HL-60 (cell line): ENCODE measurements around the gene YIF1A.

Experiments used
- DNase-seq, 2 experiments: peaks; one replicate each; pipeline ENCODE4 v3.0.0-alpha.2; 2010 to 2020; ENCODE audit warnings: low read depth in 1 of 2, low spot score in 1 of 2
- H3K27ac ChIP-seq: fragments of 250-450 bp; sonication (Bioruptor Pico); replicated peaks from 2 replicates; pipeline ENCODE4 v1.5.1; 2020; ENCODE audit warnings: mild to moderate bottlenecking, moderate library complexity
- H3K27me3 ChIP-seq: fragments of 250-450 bp; sonication (Bioruptor Pico); 2 replicates; pipeline ENCODE4 v1.5.1; 2021; ENCODE audit warnings: mild to moderate bottlenecking, moderate library complexity; ENCODE audit not compliant: insufficient read depth, poor library complexity, severe bottlenecking
- H3K4me3 ChIP-seq: replicated peaks from 2 replicates; pipeline ENCODE4 v1.5.1; 2011; ENCODE audit warnings: mild to moderate bottlenecking, control low read depth, low read length; ENCODE audit not compliant: insufficient read depth
- GABPA ChIP-seq: IDR thresholded peaks from 2 replicates; pipeline ENCODE4 v1.6.1; 2012; ENCODE audit warnings: low read depth
- POLR2AphosphoS5 ChIP-seq: IDR thresholded peaks from 2 replicates; pipeline ENCODE4 v1.6.1; 2012; ENCODE audit warnings: low read depth
- SPI1 ChIP-seq: IDR thresholded peaks from 2 replicates; pipeline ENCODE4 v1.6.1; 2012; ENCODE audit warnings: low read depth, mild to moderate bottlenecking, borderline replicate concordance
- TF ChIP-seq, protein P1 (sequence below): IDR thresholded peaks from one replicate; pipeline ENCODE4 v1.5.1; 2011; ENCODE audit warnings: low read length, control low read depth, inconsistent platforms; ENCODE audit not compliant: insufficient read depth
- TF ChIP-seq, protein P2 (sequence below): IDR thresholded peaks from 2 replicates; pipeline ENCODE4 v1.6.1; 2012; ENCODE audit warnings: low read depth; ENCODE audit not compliant: insufficient replicate concordance

Gene YIF1A

DNA sequence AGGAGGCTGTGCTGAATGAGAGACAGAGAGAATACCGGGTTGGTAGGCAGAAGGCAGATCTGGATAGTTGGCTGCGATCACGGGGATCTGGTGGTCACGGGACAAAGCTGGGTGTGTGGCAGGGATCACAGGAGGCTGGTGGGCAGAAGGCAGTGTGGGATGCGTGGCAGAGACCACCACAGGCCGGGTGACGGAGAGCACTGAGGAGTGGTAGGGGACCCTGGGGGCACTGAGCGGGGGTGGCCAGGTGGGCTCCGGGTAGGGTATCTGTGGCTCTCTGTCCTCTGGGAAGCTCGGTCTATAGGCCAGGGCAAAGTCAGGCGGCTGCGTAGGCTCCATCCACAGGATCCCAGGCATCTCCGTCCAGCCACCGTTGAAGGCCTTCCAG lies 26.5 kb upstream of the YIF1A start:
- TF ChIP-seq, protein P1, sequence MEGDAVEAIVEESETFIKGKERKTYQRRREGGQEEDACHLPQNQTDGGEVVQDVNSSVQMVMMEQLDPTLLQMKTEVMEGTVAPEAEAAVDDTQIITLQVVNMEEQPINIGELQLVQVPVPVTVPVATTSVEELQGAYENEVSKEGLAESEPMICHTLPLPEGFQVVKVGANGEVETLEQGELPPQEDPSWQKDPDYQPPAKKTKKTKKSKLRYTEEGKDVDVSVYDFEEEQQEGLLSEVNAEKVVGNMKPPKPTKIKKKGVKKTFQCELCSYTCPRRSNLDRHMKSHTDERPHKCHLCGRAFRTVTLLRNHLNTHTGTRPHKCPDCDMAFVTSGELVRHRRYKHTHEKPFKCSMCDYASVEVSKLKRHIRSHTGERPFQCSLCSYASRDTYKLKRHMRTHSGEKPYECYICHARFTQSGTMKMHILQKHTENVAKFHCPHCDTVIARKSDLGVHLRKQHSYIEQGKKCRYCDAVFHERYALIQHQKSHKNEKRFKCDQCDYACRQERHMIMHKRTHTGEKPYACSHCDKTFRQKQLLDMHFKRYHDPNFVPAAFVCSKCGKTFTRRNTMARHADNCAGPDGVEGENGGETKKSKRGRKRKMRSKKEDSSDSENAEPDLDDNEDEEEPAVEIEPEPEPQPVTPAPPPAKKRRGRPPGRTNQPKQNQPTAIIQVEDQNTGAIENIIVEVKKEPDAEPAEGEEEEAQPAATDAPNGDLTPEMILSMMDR = no peak
- TF ChIP-seq GABPA = no peak
- DNase-seq = no peak
- no peak overlapping the region for H3K27ac ChIP-seq

DNA sequence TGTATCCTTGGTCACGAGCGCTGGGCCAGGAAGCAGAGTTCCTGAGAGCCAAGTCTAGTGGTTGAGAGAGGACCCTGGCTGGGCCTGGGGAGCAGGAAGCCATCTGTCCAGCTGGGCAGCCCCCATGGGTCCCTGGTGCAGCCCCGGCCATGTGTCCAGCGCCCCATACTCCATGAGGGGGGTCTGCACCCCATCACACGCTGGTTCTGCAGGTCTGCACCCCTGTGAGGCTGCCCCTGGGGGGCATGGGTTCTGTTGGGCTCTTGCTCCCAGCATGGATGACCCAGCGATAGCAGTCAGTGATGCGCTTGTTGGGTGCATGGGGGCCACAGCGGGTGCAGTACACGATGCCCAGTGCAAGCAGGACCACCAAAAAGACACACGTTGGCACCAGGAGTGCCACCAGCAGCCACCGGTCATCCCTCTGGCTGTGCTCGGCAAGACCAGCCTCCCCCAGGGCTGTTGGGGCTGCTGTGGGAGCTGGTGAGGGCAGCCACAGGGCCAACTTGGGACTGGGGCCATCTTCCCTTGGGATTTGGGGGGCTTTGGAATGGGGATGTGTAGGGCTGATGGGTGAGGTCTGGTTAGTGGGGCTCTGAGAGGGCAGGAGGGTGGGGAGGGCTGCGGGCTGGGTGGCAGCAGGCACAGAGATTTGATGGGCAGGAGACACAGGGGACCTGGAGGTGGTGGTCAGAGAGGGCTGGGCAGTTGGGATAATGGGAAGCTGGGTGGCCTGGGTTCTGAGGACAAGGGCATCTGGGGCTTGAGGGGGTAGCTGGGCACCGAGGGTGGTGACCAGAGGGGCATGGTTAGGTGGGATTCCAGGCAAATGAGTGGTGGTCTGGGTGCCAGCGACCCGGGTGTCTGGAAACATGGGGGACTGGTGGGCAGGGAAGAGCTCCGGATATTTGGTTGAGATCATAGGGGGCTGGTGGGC lies 25.9 kb upstream of the YIF1A start:
- H3K4me3 ChIP-seq = no peak overlapping the region
- TF ChIP-seq POLR2AphosphoS5 (no peak), SPI1 (no peak), GABPA (no peak)
- TF ChIP-seq, protein P1 = no peak
- TF ChIP-seq, protein P2, sequence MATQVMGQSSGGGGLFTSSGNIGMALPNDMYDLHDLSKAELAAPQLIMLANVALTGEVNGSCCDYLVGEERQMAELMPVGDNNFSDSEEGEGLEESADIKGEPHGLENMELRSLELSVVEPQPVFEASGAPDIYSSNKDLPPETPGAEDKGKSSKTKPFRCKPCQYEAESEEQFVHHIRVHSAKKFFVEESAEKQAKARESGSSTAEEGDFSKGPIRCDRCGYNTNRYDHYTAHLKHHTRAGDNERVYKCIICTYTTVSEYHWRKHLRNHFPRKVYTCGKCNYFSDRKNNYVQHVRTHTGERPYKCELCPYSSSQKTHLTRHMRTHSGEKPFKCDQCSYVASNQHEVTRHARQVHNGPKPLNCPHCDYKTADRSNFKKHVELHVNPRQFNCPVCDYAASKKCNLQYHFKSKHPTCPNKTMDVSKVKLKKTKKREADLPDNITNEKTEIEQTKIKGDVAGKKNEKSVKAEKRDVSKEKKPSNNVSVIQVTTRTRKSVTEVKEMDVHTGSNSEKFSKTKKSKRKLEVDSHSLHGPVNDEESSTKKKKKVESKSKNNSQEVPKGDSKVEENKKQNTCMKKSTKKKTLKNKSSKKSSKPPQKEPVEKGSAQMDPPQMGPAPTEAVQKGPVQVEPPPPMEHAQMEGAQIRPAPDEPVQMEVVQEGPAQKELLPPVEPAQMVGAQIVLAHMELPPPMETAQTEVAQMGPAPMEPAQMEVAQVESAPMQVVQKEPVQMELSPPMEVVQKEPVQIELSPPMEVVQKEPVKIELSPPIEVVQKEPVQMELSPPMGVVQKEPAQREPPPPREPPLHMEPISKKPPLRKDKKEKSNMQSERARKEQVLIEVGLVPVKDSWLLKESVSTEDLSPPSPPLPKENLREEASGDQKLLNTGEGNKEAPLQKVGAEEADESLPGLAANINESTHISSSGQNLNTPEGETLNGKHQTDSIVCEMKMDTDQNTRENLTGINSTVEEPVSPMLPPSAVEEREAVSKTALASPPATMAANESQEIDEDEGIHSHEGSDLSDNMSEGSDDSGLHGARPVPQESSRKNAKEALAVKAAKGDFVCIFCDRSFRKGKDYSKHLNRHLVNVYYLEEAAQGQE = no peak
- no peak overlapping the region for H3K27ac ChIP-seq
- DNase-seq = no peak
- H3K27me3 ChIP-seq = no peaks in the 10 kb centered on the region

More for the DNA sequence above, 26.5 kb upstream of the YIF1A start:
- Histone ChIP-seq H3K4me3 (no peak overlapping the region), H3K27me3 (no peaks in the 10 kb centered on the region)

DNA sequence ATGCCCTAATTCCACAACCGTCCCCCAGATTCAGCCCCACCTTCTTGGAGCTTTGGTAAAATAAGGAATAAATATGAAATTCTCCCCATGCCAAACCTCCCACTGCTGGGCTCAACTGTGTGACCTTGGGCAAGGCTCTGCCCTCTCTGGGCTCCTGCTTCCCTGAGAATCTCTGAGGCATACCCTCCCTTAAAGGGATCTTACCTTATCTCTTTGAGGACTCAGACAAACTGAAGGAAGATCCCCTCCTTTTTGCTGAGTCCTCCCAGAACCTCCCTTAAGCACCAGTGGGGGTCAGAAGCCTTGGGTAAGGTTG lies 25.2 kb upstream of the YIF1A start:
- Histone ChIP-seq H3K4me3 (no peak overlapping the region), H3K27ac (no peak overlapping the region), H3K27me3 (no peaks in the 10 kb centered on the region)
- no peak for TF ChIP-seq POLR2AphosphoS5
- no peak for TF ChIP-seq SPI1
- TF ChIP-seq, protein P2 = no peak
- TF ChIP-seq GABPA = no peak
- TF ChIP-seq, protein P1 = no peak
- DNase-seq = no peak
